HG02571 (cell line): Measurements from ENCODE around the gene TAF1C.

Experiments
- ATAC-seq: cut with Tn5 transposase; IDR thresholded peaks from one replicate; pipeline ENCODE4 v1.9.1; 2021; ENCODE audit warnings: mild to moderate bottlenecking, moderate library complexity; ENCODE audit not compliant: unreplicated experiment

Gene TAF1C

DNA sequence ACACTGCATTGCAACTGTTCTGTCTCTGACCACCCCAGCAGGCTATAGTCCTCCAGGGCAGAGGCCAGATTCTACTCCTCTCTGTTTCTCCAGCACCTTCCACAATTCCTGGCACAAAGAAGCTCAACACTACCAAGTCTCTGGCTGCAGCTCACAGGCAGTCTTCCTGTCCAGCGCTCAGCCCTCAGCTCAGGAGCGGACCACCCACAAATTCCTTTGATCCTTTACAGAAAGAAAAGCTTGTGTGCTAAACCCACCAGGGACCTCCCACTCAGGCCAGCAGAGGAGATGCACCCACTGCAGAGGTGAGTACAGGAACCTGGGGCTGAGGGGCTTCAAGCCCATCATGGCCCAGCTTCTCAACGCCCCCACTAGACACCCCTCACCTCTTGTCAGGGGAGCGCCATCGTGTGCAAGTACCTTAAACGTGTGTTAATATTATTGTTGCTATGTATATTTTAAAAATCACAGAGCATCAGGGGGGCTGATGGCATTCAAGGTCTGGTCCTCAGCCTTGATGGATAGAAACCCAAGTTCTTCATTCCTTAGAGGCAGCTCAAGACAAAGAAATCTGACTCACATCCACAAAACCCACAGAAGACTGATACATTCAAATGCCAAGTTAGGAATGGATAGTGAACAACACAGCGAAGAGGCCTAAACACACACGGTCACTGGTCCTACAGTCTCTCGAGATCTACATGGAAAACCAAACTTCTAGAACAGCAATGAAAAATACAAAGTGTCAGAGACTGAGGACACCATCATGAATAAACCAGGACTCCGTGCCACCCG is 50.3 kb downstream of the TAF1C start:
- no peak for ATAC-seq

DNA sequence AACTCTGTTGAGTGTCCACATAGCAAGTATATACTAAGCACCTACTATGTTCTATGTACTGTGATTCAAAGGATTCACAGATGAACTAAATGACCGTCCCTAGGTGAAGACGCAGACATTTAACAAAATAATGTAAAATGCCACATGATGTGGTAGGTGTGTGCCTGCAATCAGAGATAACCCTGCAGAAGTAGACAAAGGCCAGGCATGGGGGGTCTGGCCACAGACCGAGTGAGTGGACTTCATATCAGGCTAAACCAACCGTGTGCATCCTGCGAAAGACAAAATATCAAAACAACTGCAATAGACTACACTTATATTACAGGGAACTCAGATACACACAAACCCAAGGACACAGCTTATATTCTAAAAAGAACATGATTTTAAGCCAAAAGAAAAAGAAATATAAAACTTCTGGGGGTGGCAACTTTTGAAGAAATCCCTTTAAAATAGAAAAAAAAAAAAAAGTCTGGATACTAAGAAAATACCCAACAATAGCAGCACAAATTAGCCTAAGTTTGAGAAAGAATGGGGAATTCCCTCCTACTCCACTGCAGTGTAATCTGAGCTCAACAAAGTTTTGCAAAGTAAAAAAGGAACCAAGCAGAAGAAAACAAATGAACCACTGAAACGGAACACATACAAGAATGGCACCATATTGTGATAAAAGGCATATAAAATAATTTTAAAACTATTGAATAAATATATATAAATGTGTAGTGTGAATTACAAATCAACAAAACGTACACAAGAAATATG is 54.2 kb downstream of the TAF1C start:
- no peak for ATAC-seq

DNA sequence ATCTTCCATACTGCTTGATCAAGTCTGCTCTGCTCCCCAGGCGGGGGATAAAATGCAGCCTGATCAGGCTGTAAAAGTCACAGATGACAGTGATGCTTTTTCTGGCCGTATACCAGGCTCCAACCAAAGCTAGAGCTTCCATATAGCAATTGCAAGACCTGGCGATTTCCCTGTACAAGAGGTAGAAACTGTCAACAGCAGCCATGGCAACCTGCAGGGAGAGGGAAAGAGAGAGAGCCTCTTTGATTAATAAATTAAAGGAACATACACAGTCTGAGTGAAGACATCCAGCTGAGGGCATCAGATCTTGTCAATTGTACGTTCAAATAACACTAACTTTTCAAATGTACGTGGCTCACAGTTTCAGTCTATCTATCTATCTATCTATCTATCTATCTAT is 55.7 kb downstream of the TAF1C start:
- ATAC-seq: no peak
